H1 (cell line): ENCODE measurements around the gene LRRIQ3. TPM values are rescaled to one million over a fixed set of nuclear protein-coding genes. Genes with fewer than 3 reads are reported as not detected.

Experiments used
- CTCF ChIA-PET: fragments of 300-600 bp; sonication (Branson Sonifier 250); formaldehyde crosslinking; loops from one replicate; lab custom pipeline; 2021; ENCODE audit not compliant: partially characterized antibody; lab: Charles Lee
- POLR2A ChIA-PET: fragments of 300-600 bp; sonication (Branson Sonifier 250); formaldehyde crosslinking; loops from one replicate; lab custom pipeline; 2021; ENCODE audit warnings: inconsistent platforms; ENCODE audit not compliant: partially characterized antibody; lab: Charles Lee
- DNase-seq, 2 experiments: peaks; one replicate each; pipeline versions ENCODE4 v3.0.0 to v3.0.0-alpha.2; 2010 to 2022; ENCODE audit warnings: low spot score in 2 of 2, low read depth in 1 of 2, mixed read lengths in 1 of 2
- FAIRE-seq: peaks from 2 replicates; lab custom pipeline; 2011; peaks lifted over from hg19 to GRCh38; lab: Jason Lieb, UNC
- H2AFZ ChIP-seq: 2 replicates; pipeline ENCODE4 v1.8.1; 2012; ENCODE audit warnings: low read length, inconsistent platforms
- H2AK5ac ChIP-seq: 2 replicates; pipeline ENCODE4 v1.6.1; 2013; ENCODE audit warnings: low read depth, low read length
- H2BK120ac ChIP-seq: replicated peaks from 2 replicates; pipeline ENCODE3; 2013; ENCODE audit warnings: low read depth, low read length, inconsistent platforms
- H2BK12ac ChIP-seq: 2 replicates; pipeline ENCODE4 v1.6.1; 2013; ENCODE audit warnings: low read depth, low read length
- H2BK15ac ChIP-seq: 2 replicates; pipeline ENCODE4 v1.6.1; 2013; ENCODE audit warnings: low read length
- H2BK20ac ChIP-seq: 2 replicates; pipeline ENCODE4 v1.6.1; 2013; ENCODE audit warnings: low read length
- H2BK5ac ChIP-seq: 2 replicates; pipeline ENCODE4 v1.6.1; 2013; ENCODE audit warnings: low read depth, low read length
- H3K14ac ChIP-seq: 2 replicates; pipeline ENCODE4 v1.6.1; 2013; ENCODE audit warnings: inconsistent platforms; ENCODE audit not compliant: insufficient read length
- H3K18ac ChIP-seq: 2 replicates; pipeline ENCODE4 v1.6.1; 2013; ENCODE audit warnings: low read length; ENCODE audit errors: extremely low read depth
- H3K23ac ChIP-seq: 2 replicates; pipeline ENCODE4 v1.6.1; 2013; ENCODE audit warnings: inconsistent platforms; ENCODE audit not compliant: insufficient read length
- H3K23me2 ChIP-seq: 2 replicates; pipeline ENCODE4 v1.6.1; 2013; ENCODE audit warnings: low read depth, low read length
- H3K27ac ChIP-seq: 2 replicates; pipeline ENCODE4 v1.6.1; 2011; ENCODE audit warnings: low read depth, low read length, inconsistent platforms
- H3K27me3 ChIP-seq, 4 experiments: replicated peaks in 1 of 4; 1 replicate in 1 of 4; 2 replicates in 3 of 4; pipeline versions ENCODE4 v1.6.1 to v1.8.1; 2011 to 2013; ENCODE audit warnings: low read length in 3 of 4, mild to moderate bottlenecking in 3 of 4, inconsistent platforms in 2 of 4, mixed read lengths in 2 of 4, moderate library complexity in 1 of 4; ENCODE audit not compliant: control insufficient read depth in 3 of 4, insufficient read depth in 3 of 4; ENCODE audit errors: extremely low read depth in 1 of 4
- H3K36me3 ChIP-seq, 4 experiments: 2 replicates each; pipeline versions ENCODE4 v1.6.1 to v1.8.1; 2011 to 2013; ENCODE audit warnings: mild to moderate bottlenecking in 4 of 4, low read length in 3 of 4, moderate library complexity in 2 of 4, control low read depth in 1 of 4, inconsistent platforms in 1 of 4; ENCODE audit not compliant: insufficient read depth in 4 of 4, control insufficient read depth in 2 of 4
- H3K4ac ChIP-seq: replicated peaks from 2 replicates; pipeline ENCODE3; 2013; ENCODE audit warnings: low read length, low read depth, mixed read lengths, inconsistent platforms; ENCODE audit not compliant: insufficient read length
- H3K4me1 ChIP-seq, 4 experiments: replicated peaks in 1 of 4; 1 replicate in 1 of 4; 2 replicates in 3 of 4; pipeline versions ENCODE4 v1.6.1 to v1.8.1; 2011 to 2013; ENCODE audit warnings: low read length in 3 of 4, inconsistent platforms in 2 of 4, mixed read lengths in 1 of 4; ENCODE audit not compliant: insufficient read depth in 4 of 4, control insufficient read depth in 3 of 4
- H3K4me2 ChIP-seq, 2 experiments: 2 replicates each; pipeline versions ENCODE4 v1.6.1 to v1.8.1; 2011 to 2013; ENCODE audit warnings: low read depth in 2 of 2, low read length in 2 of 2, control low read depth in 1 of 2, inconsistent platforms in 1 of 2, mild to moderate bottlenecking in 1 of 2; ENCODE audit not compliant: insufficient read depth in 1 of 2
- H3K4me3 ChIP-seq, 4 experiments: fragments of 200-600, 300-600 bp in 1 of 4; sonication (generic), shearing (Covaris generic), sonication (Bioruptor Twin) in 1 of 4; 2 replicates each; pipeline versions ENCODE4 v1.5.1 to v1.8.1; 2011 to 2016; ENCODE audit warnings: low read length in 4 of 4, low read depth in 3 of 4, control low read depth in 2 of 4, inconsistent platforms in 2 of 4, mild to moderate bottlenecking in 2 of 4, mixed read lengths in 1 of 4, moderate library complexity in 1 of 4; ENCODE audit not compliant: insufficient read depth in 2 of 4; ENCODE audit errors: extremely low read depth in 1 of 4
- H3K56ac ChIP-seq: replicated peaks from 2 replicates; pipeline ENCODE3; 2013; ENCODE audit warnings: low read depth, mild to moderate bottlenecking, mixed read lengths, low read length, inconsistent platforms; ENCODE audit not compliant: insufficient read length
- H3K79me1 ChIP-seq: 2 replicates; pipeline ENCODE4 v1.6.1; 2013; ENCODE audit warnings: low read depth, low read length, control low read depth
- H3K79me2 ChIP-seq, 2 experiments: 2 replicates each; pipeline versions ENCODE4 v1.6.1 to v1.8.1; 2012 to 2013; ENCODE audit warnings: low read length in 2 of 2, mild to moderate bottlenecking in 2 of 2, inconsistent platforms in 1 of 2; ENCODE audit not compliant: insufficient read depth in 2 of 2, control insufficient read depth in 1 of 2
- H3K9ac ChIP-seq, 4 experiments: replicated peaks in 1 of 4; 1 replicate in 1 of 4; 2 replicates in 3 of 4; pipeline versions ENCODE4 v1.6.1 to v1.8.1; 2011 to 2013; ENCODE audit warnings: low read depth in 3 of 4, low read length in 3 of 4, control low read depth in 2 of 4, mild to moderate bottlenecking in 2 of 4, moderate library complexity in 2 of 4, inconsistent platforms in 1 of 4; ENCODE audit errors: extremely low read depth in 1 of 4
- H3K9me3 ChIP-seq, 2 experiments: 2 replicates each; pipeline versions ENCODE4 v1.6.1 to v1.8.1; 2012 to 2013; ENCODE audit warnings: mild to moderate bottlenecking in 2 of 2, moderate library complexity in 2 of 2, control low read depth in 1 of 2, inconsistent platforms in 1 of 2, low read depth in 1 of 2, low read length in 1 of 2, mixed read lengths in 1 of 2; ENCODE audit not compliant: insufficient read depth in 2 of 2
- H4K20me1 ChIP-seq, 2 experiments: replicated peaks in 1 of 2; 2 replicates each; pipeline versions ENCODE3 to v1.8.1; 2011 to 2013; ENCODE audit warnings: inconsistent platforms in 2 of 2, low read length in 2 of 2, mild to moderate bottlenecking in 1 of 2; ENCODE audit not compliant: insufficient read depth in 2 of 2, control insufficient read depth in 1 of 2
- H4K5ac ChIP-seq: 2 replicates; pipeline ENCODE4 v1.6.1; 2013; ENCODE audit warnings: low read length, low read depth, mixed read lengths, inconsistent platforms; ENCODE audit not compliant: insufficient read length
- H4K8ac ChIP-seq: 2 replicates; pipeline ENCODE4 v1.8.0; 2013; ENCODE audit warnings: mild to moderate bottlenecking, moderate library complexity, low read length, inconsistent platforms; ENCODE audit not compliant: insufficient read depth; ENCODE audit errors: extremely low read depth
- H4K91ac ChIP-seq: replicated peaks from 2 replicates; pipeline ENCODE3; 2013; ENCODE audit warnings: low read length, mixed read lengths, inconsistent platforms; ENCODE audit not compliant: insufficient read length
- CBX5 ChIP-seq: fragments of 300-800, 300-1000 bp; sonication (generic); IDR thresholded peaks from 2 replicates; pipeline ENCODE4 v1.7.1; 2016; ENCODE audit warnings: antibody characterized with exemption, low read length, low read depth
- whole genome bisulfite sequencing, 2 experiments: shearing (Covaris generic) in 1 of 2; methylation state at CpG; one replicate each; pipeline versions ENCODE4 v1.1.6 to v1.1.7; 2013 to 2015; ENCODE audit warnings: low lambda C conversion rate in 2 of 2, mixed read lengths in 2 of 2, inconsistent platforms in 1 of 2, low coverage in 1 of 2, missing lambda C conversion rate in 1 of 2; ENCODE audit not compliant: insufficient replicate concordance in 2 of 2, insufficient coverage in 1 of 2, insufficient read length in 1 of 2; ENCODE audit errors: extremely low coverage in 1 of 2, missing lambda C conversion rate in 1 of 2; 5-methylcytosine and 5-hydroxymethylcytosine counted together
- polyA plus RNA-seq, 7 experiments: library from polyadenylated mRNA; depleted of rRNA in 3 of 7; stranded (reverse) in 5 of 7; unstranded in 2 of 7; fragments of >200 nt in 5 of 7; fragments of 200-250 nt in 2 of 7; gene quantifications; 1 replicate in 5 of 7; 2 replicates in 1 of 7; 4 replicates in 1 of 7; pipeline versions ENCODE4 v1.2.1 to v1.2.3, GENCODE V29; 2011 to 2013; ENCODE audit warnings: missing spikeins in 2 of 7, mixed read lengths in 2 of 7
- total RNA-seq: library from RNA; stranded (reverse); fragmentation: NEBNext Ultra II Directional; extraction: Animal tissue kit (Norgen Biotek cat#: 25700); gene quantifications from 2 replicates; pipeline ENCODE4 v1.2.1, GENCODE V29; 2021

Gene LRRIQ3
- total and polyA plus RNA-seq, 2 of the 8 experiments (the other 6 are each of a cell fraction or from before 2014, with no cell fraction given): 0.08 to 0.19 TPM

- FAIRE-seq: no peak
- Histone ChIP-seq H3K36me3 (no peaks in the 10 kb centered on the region), H3K4me2 (no peak overlapping the region), H3K27ac (no peak overlapping the region), H3K23ac (no peak overlapping the region), H2BK120ac (no peak overlapping the region), H2BK12ac (no peak overlapping the region), H2AK5ac (no peak overlapping the region), H3K56ac (no peak overlapping the region), H4K8ac (no peak overlapping the region; the same call in 1 of the 2 replicates), H3K14ac (no peak overlapping the region), H4K20me1 (no peaks in the 10 kb centered on the region), H2AFZ (0 out of 2 replicates have a peak overlapping the region, but pooled peaks have one; percentile 70), H3K27me3 (no peaks in the 10 kb centered on the region), H2BK5ac (no peak overlapping the region), H2BK15ac (no peak overlapping the region), H2BK20ac (no peak overlapping the region), H3K18ac (no peak overlapping the region), H4K91ac (no peak overlapping the region), H3K4me1 (no peaks in the 10 kb centered on the region), H3K4ac (no peak overlapping the region), H4K5ac (no peak overlapping the region), H3K23me2 (no peaks in the 10 kb centered on the region), H3K79me1 (no peaks in the 10 kb centered on the region), H3K9me3 (no peaks in the 10 kb centered on the region), H3K4me3 (no peak overlapping the region), H3K79me2 (no peaks in the 10 kb centered on the region), H3K9ac (no peak overlapping the region)
- 80% methylated on average over 7 of the region's 7 CpGs; no CpG with 5 or more reads in 1 of the 2 experiments for WGBS, 2 experiments
- no peak for TF ChIP-seq CBX5
- no peak for DNase-seq
- ChIA-PET CTCF (interaction anchor here (0.5 to 2.2 kb wide), 4 partner anchors 12 to 173 kb away, joined by 3 to 5 read pairs (median 3); no protein-coding TSS in a partner anchor), POLR2A (interaction anchor here (0.6 kb wide), 1 partner anchor 32 kb away, joined by 3 read pairs; no protein-coding TSS in a partner anchor)
These were observed 187.8 kb downstream of the LRRIQ3 start for GRCh38 chr1:74010206-74010605.
